Loucy (cell line): ENCODE measurements around the gene TRIOBP.

ENCODE experiments used
- CTCF ChIP-seq: fragments of 200-600 bp; sonication (generic); conservative IDR thresholded peaks from 2 replicates; pipeline ENCODE4 v1.5.1; 2014; ENCODE audit warnings: mild to moderate bottlenecking, antibody characterized with exemption, low read length
- EZH2phosphoT487 ChIP-seq: fragments of 200-600 bp; IDR thresholded peaks from 2 replicates; pipeline ENCODE4 v1.6.1; 2018; ENCODE audit warnings: antibody characterized with exemption, mild to moderate bottlenecking, moderate library complexity, borderline replicate concordance

GRCh38 chr22:37747715-37748100, 50.9 kb downstream of the TRIOBP start:
- no peak for TF ChIP-seq CTCF
- no peak for TF ChIP-seq EZH2phosphoT487
